ENCODE data around the gene MERTK.

DNA sequence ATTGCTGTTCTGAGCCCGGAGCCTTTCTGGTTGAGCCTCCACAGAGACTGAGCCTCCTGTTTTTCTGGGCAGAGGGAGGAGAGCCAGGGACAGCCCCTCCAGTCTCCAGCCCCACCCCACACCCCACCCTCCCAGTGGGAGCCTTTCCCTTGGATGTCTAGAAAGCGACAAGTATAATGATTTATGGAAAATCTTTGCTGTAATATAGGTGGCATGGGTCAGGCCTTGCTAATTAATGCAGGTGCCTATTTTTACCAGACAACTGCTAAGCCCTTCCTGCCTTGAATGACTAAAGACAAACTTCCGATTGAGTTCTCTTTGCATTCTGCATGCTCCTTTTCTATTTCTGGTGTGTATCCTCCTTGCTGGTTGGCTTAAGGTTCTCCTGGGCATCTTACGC is 43.1 kb downstream of the MERTK start:
- TF ChIP-seq, protein P1, sequence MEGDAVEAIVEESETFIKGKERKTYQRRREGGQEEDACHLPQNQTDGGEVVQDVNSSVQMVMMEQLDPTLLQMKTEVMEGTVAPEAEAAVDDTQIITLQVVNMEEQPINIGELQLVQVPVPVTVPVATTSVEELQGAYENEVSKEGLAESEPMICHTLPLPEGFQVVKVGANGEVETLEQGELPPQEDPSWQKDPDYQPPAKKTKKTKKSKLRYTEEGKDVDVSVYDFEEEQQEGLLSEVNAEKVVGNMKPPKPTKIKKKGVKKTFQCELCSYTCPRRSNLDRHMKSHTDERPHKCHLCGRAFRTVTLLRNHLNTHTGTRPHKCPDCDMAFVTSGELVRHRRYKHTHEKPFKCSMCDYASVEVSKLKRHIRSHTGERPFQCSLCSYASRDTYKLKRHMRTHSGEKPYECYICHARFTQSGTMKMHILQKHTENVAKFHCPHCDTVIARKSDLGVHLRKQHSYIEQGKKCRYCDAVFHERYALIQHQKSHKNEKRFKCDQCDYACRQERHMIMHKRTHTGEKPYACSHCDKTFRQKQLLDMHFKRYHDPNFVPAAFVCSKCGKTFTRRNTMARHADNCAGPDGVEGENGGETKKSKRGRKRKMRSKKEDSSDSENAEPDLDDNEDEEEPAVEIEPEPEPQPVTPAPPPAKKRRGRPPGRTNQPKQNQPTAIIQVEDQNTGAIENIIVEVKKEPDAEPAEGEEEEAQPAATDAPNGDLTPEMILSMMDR (IDR thresholded peaks at IDR 0.05; ENCODE audit: low read depth, low read length, poor library complexity, severe bottlenecking) = no peak
- no peak for TF ChIP-seq EZH2phosphoT487 (IDR thresholded peaks at IDR 0.05; ENCODE audit: borderline replicate concordance, low read length)

Data from DOHH2 (cell line).